Adrenal gland (tissue), 12 donors: ENCODE data around the gene AGAP1. TPM values are rescaled to one million over a fixed set of nuclear protein-coding genes. Genes with fewer than 3 reads are reported as not detected.

Experiments
- DNase-seq, 7 donors: peaks; one replicate each; pipeline ENCODE4 v3.0.0-alpha.2; 2019 to 2020
- H3K27ac ChIP-seq, 5 donors: fragments of 200-600 bp; sonication (generic) in 4 of 5; 1 replicate in 3 of 5; 2 replicates in 2 of 5; pipeline versions ENCODE4 v1.5.1 to v1.8.0; 2016 to 2020; ENCODE audit warnings: mild to moderate bottlenecking in 1 of 5
- H3K27me3 ChIP-seq: fragments of 200-600 bp; 2 replicates; pipeline ENCODE4 v1.8.0; 2021
- H3K36me3 ChIP-seq, 2 donors: fragments of 200-600 bp; replicated peaks in 1 of 2; 1 replicate in 1 of 2; 2 replicates in 1 of 2; pipeline versions ENCODE4 v1.5.1 to v1.8.0; 2018 to 2022
- H3K4me1 ChIP-seq, 2 donors: fragments of 200-600 bp; replicated peaks in 1 of 2; 1 replicate in 1 of 2; 2 replicates in 1 of 2; pipeline versions ENCODE4 v1.5.1 to v1.8.0; 2018 to 2021
- H3K4me3 ChIP-seq, 4 donors: fragments of 200-600 bp; sonication (generic) in 3 of 4; one replicate each; pipeline ENCODE4 v1.5.1; 2016 to 2018
- H3K9me3 ChIP-seq, 3 donors: fragments of 200-600 bp; sonication (generic) in 1 of 3; replicated peaks in 1 of 3; 1 replicate in 2 of 3; 2 replicates in 1 of 3; pipeline versions ENCODE4 v1.5.1 to v1.8.0; 2016 to 2021
- CTCF ChIP-seq, 6 experiments: fragments of 450-650 bp in 4 of 6; fragments of 200-600 bp in 2 of 6; sonication (generic) in 1 of 6; IDR thresholded peaks; 1 replicate in 5 of 6; 2 replicates in 1 of 6; pipeline versions ENCODE4 v1.5.1 to v1.8.0; 2016 to 2021; ENCODE audit warnings: antibody characterized with exemption in 6 of 6, mild to moderate bottlenecking in 2 of 6, moderate library complexity in 1 of 6
- POLR2A ChIP-seq, 2 donors: fragments of 450-650 bp; IDR thresholded peaks; one replicate each; pipeline ENCODE4 v1.6.1; 2017; ENCODE audit warnings: antibody characterized with exemption in 2 of 2, mild to moderate bottlenecking in 2 of 2, moderate library complexity in 1 of 2
- WGBS, 4 donors: extraction: QIAGEN DNeasy Blood & Tissue Kit in 2 of 4; methylation state at CpG; one replicate each; pipeline versions ENCODE4 v1.1.5 to v1.1.7; 2013 to 2017; 5-methylcytosine and 5-hydroxymethylcytosine counted together
- intact Hi-C, 2 donors: fragments of 100-400 bp; cut with DNase I; formaldehyde crosslinking; loops; one replicate each; pipeline versions ENCODE4 v1.14.1 to v1.15.0; 2022 to 2023
- polyA plus RNA-seq, 3 donors: library from polyadenylated mRNA; stranded (reverse); fragments of 200-250 nt in 2 of 3; fragments of 350-450 nt in 1 of 3; fragmentation: Illumina TruSeq in 1 of 3; extraction: RNeasy Lipid Tissue Mini Kit (QIAGEN cat#74804) in 1 of 3; gene quantifications; one replicate each; pipeline ENCODE4 v1.2.3, GENCODE V29; 2013 to 2014
- total RNA-seq, 9 donors: library from RNA; depleted of rRNA in 4 of 9; stranded (reverse); fragments of >200 nt in 4 of 9; fragments of 120-200 nt in 1 of 9; fragmentation: NEBNext Ultra II Directional in 1 of 9; extraction: Animal tissue kit (Norgen Biotek cat#: 25700) in 1 of 9; gene quantifications; one replicate each; pipeline versions ENCODE4 v1.1.0 to v1.2.4, GENCODE V29; 2013 to 2023
- donor health status: healthy with polysubstance abuse.
- donor health status: Bipolar disorder and iron deficiency.
- donor health status: DM: yes; HTN: yes; CAD: no.
- donor health status: DM: no; HTN: no; CAD: no.
- donor health status: DM: no; HTN: no; CAD: no.
- donor health status: DM: yes; HTN: yes; CAD: no.

Gene AGAP1
- total and polyA plus RNA-seq, 12 donors = 5.3 to 29.6 (median 17.7) TPM

GRCh38 chr2:235534678-235535422 is 41.0 kb downstream of the AGAP1 start:
- TF ChIP-seq CTCF (IDR thresholded peaks at IDR 0.05) = no peak
- TF ChIP-seq POLR2A (IDR thresholded peaks at IDR 0.05) = no peak
- no peaks in the 10 kb centered on the region for H3K9me3 ChIP-seq
- no peaks in the 10 kb centered on the region for H3K27me3 ChIP-seq
- intact Hi-C loops = no loop called here
- no peak overlapping the region for H3K4me3 ChIP-seq
- H3K36me3 ChIP-seq = no peaks in the 10 kb centered on the region
- peaks cover 0 to 7% of the 10 kb centered on the region in 2 donors for H3K4me1 ChIP-seq
- 91 to 94% (median 92%) methylated on average over 26 to 32 of the region's 32 CpGs for WGBS, 4 donors
- DNase-seq = no peak
- no peak overlapping the region for H3K27ac ChIP-seq

- intact Hi-C loops = no loop called here
Observed at GRCh38 chr2:235535423-235536130, 41.7 kb downstream of the AGAP1 start.

DNA sequence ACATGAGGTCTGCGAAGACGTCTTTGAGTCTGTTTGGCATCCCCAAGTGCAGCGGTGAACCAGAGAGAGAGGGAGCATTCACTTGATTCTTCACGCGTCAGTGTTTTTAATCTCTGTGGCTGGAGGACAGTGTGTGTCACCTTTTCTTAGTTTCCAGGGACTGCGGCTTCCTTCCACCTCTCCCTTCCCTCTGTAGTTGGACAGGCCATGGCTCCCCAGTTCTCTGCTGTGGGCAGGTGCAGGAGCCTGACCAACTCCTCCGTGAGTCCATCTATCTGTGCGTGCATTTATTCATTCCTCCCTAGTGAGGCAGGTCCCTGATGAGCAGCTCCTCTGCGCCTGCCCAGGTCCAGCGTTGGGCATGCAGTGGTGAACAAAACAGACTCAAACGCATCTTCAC is 42.9 kb downstream of the AGAP1 start:
- Histone ChIP-seq H3K27ac (no peak overlapping the region), H3K9me3 (no peaks in the 10 kb centered on the region), H3K36me3 (no peaks in the 10 kb centered on the region), H3K4me1 (peaks cover 0 to 7% of the 10 kb centered on the region in 2 donors), H3K27me3 (no peaks in the 10 kb centered on the region), H3K4me3 (no peak overlapping the region)
- DNase-seq = no peak
- intact Hi-C loops = no loop called here
- TF ChIP-seq POLR2A (IDR thresholded peaks at IDR 0.05) (no peak), CTCF (IDR thresholded peaks at IDR 0.05) (no peak)
- WGBS, 4 donors = 92 to 96% (median 95%) methylated on average over 11 of the region's 11 CpGs

More at GRCh38 chr2:235535423-235536130, 41.7 kb downstream of the AGAP1 start:
- no peaks in the 10 kb centered on the region for H3K9me3 ChIP-seq
- 89 to 95% (median 93%) methylated on average over 20 to 25 of the region's 25 CpGs for WGBS, 4 donors
- no peaks in the 10 kb centered on the region for H3K27me3 ChIP-seq
- TF ChIP-seq POLR2A (IDR thresholded peaks at IDR 0.05) (no peak), CTCF (IDR thresholded peaks at IDR 0.05) (no peak)
- DNase-seq = no peak
- no peak overlapping the region for H3K4me3 ChIP-seq
- H3K4me1 ChIP-seq = peaks cover 0 to 7% of the 10 kb centered on the region in 2 donors
- H3K27ac ChIP-seq = no peak overlapping the region
- no peaks in the 10 kb centered on the region for H3K36me3 ChIP-seq

DNA sequence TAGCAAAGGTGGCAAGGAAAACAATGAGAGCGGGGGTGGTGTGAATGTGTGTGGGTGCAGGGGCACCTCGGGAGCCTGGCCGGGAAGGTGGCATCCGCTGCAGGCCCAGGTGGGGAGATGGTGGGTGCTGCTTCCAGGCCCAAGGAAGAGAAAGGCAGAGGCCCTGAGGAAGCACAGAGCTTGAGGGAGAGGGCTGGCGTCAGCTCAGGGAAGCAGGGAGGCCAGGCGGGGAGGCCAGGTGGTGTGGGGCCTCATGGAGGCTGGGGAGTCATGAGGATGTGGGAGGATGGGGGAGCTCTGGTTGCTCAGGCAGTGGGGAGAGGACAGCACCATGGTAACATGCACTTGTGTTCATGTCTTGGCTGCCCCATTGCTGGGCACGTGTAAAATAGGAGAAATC is 43.3 kb downstream of the AGAP1 start:
- Histone ChIP-seq H3K27me3 (no peaks in the 10 kb centered on the region), H3K4me1 (peaks cover 0 to 7% of the 10 kb centered on the region in 2 donors), H3K36me3 (no peaks in the 10 kb centered on the region), H3K27ac (no peak overlapping the region), H3K9me3 (no peaks in the 10 kb centered on the region), H3K4me3 (no peak overlapping the region)
- 93 to 96% (median 95%) methylated on average over 6 to 7 of the region's 7 CpGs for WGBS, 4 donors
- intact Hi-C loops = no loop called here
- no peak for TF ChIP-seq CTCF (IDR thresholded peaks at IDR 0.05)
- no peak for TF ChIP-seq POLR2A (IDR thresholded peaks at IDR 0.05)
- no peak for DNase-seq
